HG02884 (cell line): ENCODE data around the gene C11orf16.
"Not testable (repeated sequence)": the region's sequence is repeated elsewhere in the genome, so short reads cannot be mapped to it uniquely, and the experiment has no call there.

ENCODE experiments used
- ATAC-seq: cut with Tn5 transposase; IDR thresholded peaks from one replicate; pipeline ENCODE4 v1.9.1; 2021; ENCODE audit warnings: mild to moderate bottlenecking, moderate library complexity; ENCODE audit not compliant: unreplicated experiment

C11orf16 gene

GRCh38 chr11:8937159-8937558 is 4.4 kb upstream of the C11orf16 start:
- no peak for ATAC-seq

GRCh38 chr11:8935789-8936188 is 3.0 kb upstream of the C11orf16 start:
- ATAC-seq, result not testable (repeated sequence)

DNA sequence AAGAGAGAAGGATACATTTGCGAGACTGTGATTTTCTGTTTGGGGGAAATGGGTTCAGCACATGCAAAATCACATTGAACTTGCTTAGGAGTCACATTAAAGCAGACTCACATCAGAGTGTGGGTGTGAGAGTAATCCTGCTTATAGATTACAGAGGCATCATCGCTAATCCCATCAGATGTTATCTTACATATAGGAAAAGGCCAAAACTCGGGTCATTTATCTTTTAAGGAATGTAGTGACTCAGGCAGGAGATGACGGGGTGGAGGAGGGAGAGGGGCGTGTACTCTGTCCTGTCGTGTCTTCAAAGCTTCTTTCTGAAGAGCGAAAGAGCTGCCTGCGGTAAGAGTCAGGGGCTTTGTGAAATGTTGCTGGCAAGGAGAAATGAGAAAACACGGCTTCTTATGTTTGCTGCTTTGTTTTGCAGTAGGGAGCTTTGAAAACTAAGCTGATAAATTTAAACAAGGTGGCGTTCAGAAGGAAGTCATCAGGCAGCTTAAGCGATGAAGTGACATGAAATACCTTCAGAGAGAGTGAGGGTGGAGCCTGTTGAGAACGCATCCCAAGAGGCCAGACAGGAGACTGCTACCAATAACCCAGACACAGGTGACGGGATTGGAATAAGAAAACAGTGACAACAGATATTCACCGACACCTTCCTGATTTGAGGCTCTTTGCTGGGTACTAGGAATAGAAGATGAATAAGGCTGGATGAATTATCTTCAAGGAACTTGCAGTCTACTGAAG is 2.2 kb upstream of the C11orf16 start:
- no peak for ATAC-seq

- no peak for ATAC-seq
These were observed 1.2 kb upstream of the C11orf16 start for GRCh38 chr11:8933931-8934330.

GRCh38 chr11:8930456-8931175 is 2.1 kb downstream of the C11orf16 start:
- ATAC-seq, result no peak

- ATAC-seq, result no peak
These were observed 3.6 kb downstream of the C11orf16 start for GRCh38 chr11:8928981-8929615.

DNA sequence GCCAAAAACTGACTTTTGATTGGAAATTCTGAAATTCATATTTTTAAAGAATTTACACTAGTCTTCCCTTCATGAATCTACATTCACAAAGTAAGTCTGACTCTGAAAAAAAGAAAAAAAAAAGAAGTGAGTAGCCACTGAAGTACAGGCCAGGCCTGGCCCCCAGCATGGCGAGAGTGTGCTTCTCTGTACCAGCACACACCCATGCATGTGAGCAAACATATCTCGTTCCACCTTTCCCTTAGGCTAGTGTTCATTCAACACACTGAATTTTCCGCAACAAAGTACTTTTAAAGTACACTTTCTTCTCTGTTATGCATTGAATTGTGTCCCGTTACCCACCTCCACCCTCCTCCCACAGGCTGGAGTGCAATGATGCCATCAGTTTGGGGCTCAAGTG is 4.5 kb downstream of the C11orf16 start:
- no peak for ATAC-seq

DNA sequence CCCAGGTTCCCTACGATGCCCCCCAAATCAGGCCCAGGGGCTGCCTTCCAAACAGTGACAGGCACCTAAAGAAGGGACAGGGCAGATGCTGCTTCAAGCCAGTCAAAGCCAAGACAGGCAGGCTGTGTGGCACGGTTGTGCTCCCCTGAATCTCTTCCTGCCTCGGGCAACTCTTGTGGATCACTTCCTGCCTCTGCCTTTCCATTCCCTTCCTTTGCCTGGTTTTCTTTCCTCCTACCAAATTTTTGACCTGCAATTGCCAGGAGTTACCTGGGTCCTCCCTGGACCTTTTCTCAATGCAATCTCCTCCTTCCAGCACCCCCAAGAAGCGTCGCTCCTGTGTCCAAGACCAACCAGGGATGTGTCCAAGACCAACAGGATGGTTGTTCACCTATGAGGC is 5.5 kb downstream of the C11orf16 start:
- ATAC-seq, result no peak

DNA sequence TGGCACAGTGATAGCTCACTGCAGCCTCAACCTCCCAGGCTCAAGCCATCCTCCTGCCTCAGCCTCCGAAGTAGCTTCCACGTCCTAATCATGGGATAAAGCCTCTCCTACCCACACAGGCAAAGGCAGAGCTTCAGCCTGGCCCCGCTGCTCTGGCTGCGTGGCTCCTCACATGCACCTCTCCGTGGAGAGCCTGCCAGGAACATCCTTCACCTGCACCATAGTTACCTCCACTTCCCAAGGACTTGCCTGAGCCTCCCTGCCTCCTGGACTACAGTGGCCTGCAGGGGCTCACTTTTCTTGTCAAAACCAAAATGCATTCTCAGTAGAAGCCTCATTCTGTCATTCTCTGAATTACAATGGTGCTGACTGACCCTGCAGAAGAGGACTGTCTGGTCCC is 6.5 kb downstream of the C11orf16 start:
- no peak for ATAC-seq

DNA sequence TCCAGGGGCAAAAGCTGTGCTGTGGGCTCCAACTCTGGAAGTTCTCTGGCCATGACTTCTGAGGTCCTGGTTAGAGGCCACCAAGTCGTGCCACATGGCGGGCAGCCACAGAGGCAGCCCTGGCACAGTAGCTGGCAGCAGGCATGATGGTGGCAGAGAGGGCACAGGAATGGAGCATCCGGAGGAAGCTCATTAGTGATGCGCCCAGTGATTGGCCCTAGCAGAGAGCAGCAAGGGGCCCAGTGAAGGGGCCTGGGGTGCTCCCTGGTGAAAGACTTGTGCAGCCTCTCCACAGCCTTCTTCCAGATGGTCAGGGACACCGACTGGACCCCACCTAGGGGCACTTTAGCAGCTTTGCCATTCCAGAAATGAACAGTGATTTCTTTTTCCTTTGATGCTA is 7.0 kb downstream of the C11orf16 start:
- no peak for ATAC-seq

DNA sequence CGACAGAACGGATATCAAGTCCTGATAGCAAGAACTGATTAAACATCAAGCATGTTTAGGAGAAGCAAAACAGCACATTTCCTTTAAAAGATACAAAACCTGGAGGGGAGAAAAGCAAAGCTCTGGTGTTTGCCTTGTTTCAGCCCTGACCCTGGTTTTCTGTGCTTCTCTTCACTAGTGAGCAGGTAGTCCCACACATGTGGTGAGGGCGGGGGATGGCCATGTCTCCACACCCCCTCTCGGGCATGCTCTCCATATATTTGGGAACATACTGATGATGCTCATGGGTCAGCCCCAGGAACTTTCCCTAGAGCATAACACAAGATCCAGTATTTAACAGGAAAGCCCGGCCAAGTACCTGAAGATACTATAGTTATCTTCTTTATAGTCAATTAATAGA is 10.1 kb downstream of the C11orf16 start:
- ATAC-seq, result no peak

GRCh38 chr11:8917157-8917825 is 15.5 kb downstream of the C11orf16 start:
- no peak for ATAC-seq

GRCh38 chr11:8914661-8915018 is 18.1 kb downstream of the C11orf16 start:
- no peak for ATAC-seq

GRCh38 chr11:8913961-8914660 is 18.6 kb downstream of the C11orf16 start:
- no peak for ATAC-seq

- ATAC-seq, result peak; percentile 65
These were observed 21.5 kb downstream of the C11orf16 start, which contains the start of gene AKIP1 for GRCh38 chr11:8911029-8911823. Gene AKIP1, plus strand, starts transcription at chr11:8911189. Its CDS starts 261 bp downstream, at chr11:8911450.

GRCh38 chr11:8910649-8911026 is 22.1 kb downstream of the C11orf16 start:
- peak; percentile 11 for ATAC-seq

GRCh38 chr11:8908099-8908498 is 24.6 kb downstream of the C11orf16 start:
- ATAC-seq, result no peak

DNA sequence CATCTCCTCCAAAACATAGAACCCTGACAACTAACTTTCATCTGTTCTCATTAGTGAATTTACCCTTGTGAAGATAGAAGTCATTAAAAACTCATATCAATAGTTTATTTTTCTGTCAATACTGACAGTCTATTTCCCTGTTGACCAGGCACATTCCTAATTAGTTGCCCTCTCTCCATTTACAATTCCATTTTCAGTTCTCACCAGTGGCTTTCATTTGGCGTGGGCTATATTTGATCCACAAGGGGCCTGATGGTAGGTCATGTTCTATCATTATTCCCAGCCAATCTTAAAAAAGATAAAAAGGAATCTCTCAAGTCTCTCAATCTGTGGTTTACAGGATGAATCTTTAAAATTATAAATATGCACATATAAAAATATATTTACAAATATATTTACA is 25.6 kb downstream of the C11orf16 start:
- ATAC-seq, result no peak

- no peak for ATAC-seq
These were observed 27.1 kb downstream of the C11orf16 start for GRCh38 chr11:8905528-8906165.
